PC-9 (cell line): ENCODE data around the gene FAM117A. TPM values are rescaled to one million over a fixed set of nuclear protein-coding genes. Genes with fewer than 3 reads are reported as not detected.

Experiments used
- BruUV-seq: library from RNA; stranded (reverse); fragments of 400-500 nt; replicated peaks from 2 replicates; lab custom pipeline; 2021; lab: Mats Ljungman, UMichigan
- CTCF ChIA-PET: fragments of 300-600 bp; sonication (Branson Sonifier 250); formaldehyde crosslinking; loops from one replicate; lab custom pipeline; 2022; ENCODE audit warnings: antibody characterized with exemption; lab: Charles Lee
- POLR2A ChIA-PET: fragments of 300-600 bp; sonication (Branson Sonifier 250); formaldehyde crosslinking; loops from one replicate; lab custom pipeline; 2022; ENCODE audit warnings: antibody characterized with exemption; ENCODE audit not compliant: unreplicated experiment; lab: Charles Lee
- DNase-seq, 2 experiments: peaks; one replicate each; pipeline versions ENCODE4 v3.0.0 to v3.0.0-alpha.2; 2015 to 2022; ENCODE audit warnings: mixed read lengths in 1 of 2
- H2AFZ ChIP-seq: fragments of 200-600 bp; sonication (generic); 2 replicates; pipeline ENCODE4 v1.8.1; 2017; ENCODE audit warnings: antibody characterized with exemption
- H3F3A ChIP-seq: fragments of 200-600 bp; sonication (generic); 2 replicates; pipeline ENCODE4 v1.8.1; 2017; ENCODE audit warnings: antibody characterized with exemption, mild to moderate bottlenecking, low read depth; ENCODE audit not compliant: insufficient read depth
- H3K27ac ChIP-seq: fragments of 200-600 bp; sonication (generic); 2 replicates; pipeline ENCODE4 v1.6.1; 2016; ENCODE audit warnings: mixed run types
- H3K27me3 ChIP-seq: fragments of 200-600 bp; sonication (generic); 2 replicates; pipeline ENCODE4 v1.6.1; 2016; ENCODE audit warnings: low read depth, mixed run types; ENCODE audit not compliant: insufficient read depth
- H3K36me3 ChIP-seq: fragments of 200-600 bp; sonication (generic); 2 replicates; pipeline ENCODE4 v1.6.1; 2016; ENCODE audit warnings: low read depth, mixed run types
- H3K4me1 ChIP-seq: fragments of 200-600 bp; sonication (generic); replicated peaks from 2 replicates; pipeline ENCODE4 v1.6.1; 2016; ENCODE audit warnings: mixed run types; ENCODE audit not compliant: insufficient read depth
- H3K4me2 ChIP-seq: fragments of 200-600 bp; sonication (generic); 2 replicates; pipeline ENCODE4 v1.6.1; 2017; ENCODE audit warnings: mixed run types
- H3K4me3 ChIP-seq: fragments of 200-600 bp; sonication (generic); 2 replicates; pipeline ENCODE4 v1.6.1; 2016; ENCODE audit warnings: mixed run types
- H3K79me2 ChIP-seq: fragments of 200-600 bp; sonication (generic); 2 replicates; pipeline ENCODE4 v1.6.1; 2017; ENCODE audit warnings: low read depth, mixed run types
- H3K9me2 ChIP-seq: fragments of 200-600 bp; sonication (generic); 2 replicates; pipeline ENCODE4 v1.8.1; 2017; ENCODE audit warnings: mild to moderate bottlenecking; ENCODE audit not compliant: insufficient read depth
- H3K9me3 ChIP-seq: fragments of 200-600 bp; sonication (generic); 2 replicates; pipeline ENCODE4 v1.8.1; 2016; ENCODE audit warnings: low read depth; ENCODE audit not compliant: insufficient read depth
- H4K20me1 ChIP-seq: fragments of 200-600 bp; sonication (generic); 2 replicates; pipeline ENCODE4 v1.8.1; 2017; ENCODE audit not compliant: insufficient read depth
- CTCF ChIP-seq: fragments of 200-600 bp; sonication (generic); conservative IDR thresholded peaks from 2 replicates; pipeline ENCODE4 v1.6.1; 2017; ENCODE audit warnings: mixed run types, antibody characterized with exemption, mild to moderate bottlenecking, moderate library complexity
- EZH2 ChIP-seq: fragments of 200-600 bp; sonication (generic); IDR thresholded peaks from 2 replicates; pipeline ENCODE4 v1.8.0; 2017; ENCODE audit warnings: antibody characterized with exemption, low read depth
- intact Hi-C: fragments of 100-400 bp; cut with micrococcal nuclease; formaldehyde crosslinking; loops from one replicate; pipeline ENCODE4 v1.10.0; 2022; ENCODE audit not compliant: unreplicated experiment
- total RNA-seq: library from RNA; stranded (reverse); gene quantifications from 2 replicates; pipeline ENCODE4 v1.2.3, GENCODE V29; 2021

The FAM117A gene
- total RNA-seq, 1 experiment from 2014 or later = 15.0 TPM

DNA sequence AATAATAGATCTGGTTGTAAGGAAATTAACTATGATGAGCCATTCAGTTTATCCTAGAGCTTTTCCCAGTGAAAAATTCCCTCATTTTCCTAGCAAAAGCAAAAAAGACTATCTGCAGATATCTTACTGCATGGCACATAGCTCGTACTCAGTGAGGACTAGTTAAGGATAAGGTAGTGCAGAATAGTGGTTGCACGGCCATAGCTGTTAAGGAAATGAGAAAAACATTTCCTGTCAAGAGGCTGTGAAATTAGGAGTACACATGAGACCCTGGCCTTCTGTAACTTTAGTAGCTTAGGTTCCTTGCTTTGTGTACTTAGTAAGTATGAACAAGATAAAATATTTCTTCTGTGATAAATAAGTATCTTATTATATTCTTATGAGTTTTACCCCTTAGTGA, 34.8 kb upstream of the FAM117A start:
- H3K79me2 ChIP-seq = peaks cover 42% of the 10 kb centered on the region
- no peaks in the 10 kb centered on the region for H3K9me2 ChIP-seq
- DNase-seq = no peak
- no peak overlapping the region for H2AFZ ChIP-seq
- peaks cover 64% of the 10 kb centered on the region for H3K36me3 ChIP-seq
- H3K27me3 ChIP-seq = no peaks in the 10 kb centered on the region
- no TSS peak for BruUV-seq
- H4K20me1 ChIP-seq = peaks cover 63% of the 10 kb centered on the region
- H3F3A ChIP-seq = peaks cover 16% of the 10 kb centered on the region; the same call in 1 of the 2 replicates
- no peak overlapping the region for H3K4me3 ChIP-seq
- no peak overlapping the region for H3K27ac ChIP-seq
- ChIA-PET CTCF (interaction anchor here (0.5 kb wide), 1 partner anchor 191 kb away, joined by 4 read pairs; no protein-coding TSS in a partner anchor), POLR2A (interaction anchor here (0.6 kb wide), 1 partner anchor 324 kb away, joined by 3 read pairs; no protein-coding TSS in a partner anchor)
- H3K4me2 ChIP-seq = no peak overlapping the region
- intact Hi-C loops = no loop called here
- H3K9me3 ChIP-seq = no peaks in the 10 kb centered on the region
- TF ChIP-seq CTCF (no peak), EZH2 (no peak)
- H3K4me1 ChIP-seq = no peaks in the 10 kb centered on the region

- Histone ChIP-seq H3K9me2 (no peaks in the 10 kb centered on the region), H3K4me3 (no peak overlapping the region), H3K27ac (no peak overlapping the region), H3K27me3 (no peaks in the 10 kb centered on the region), H3K4me1 (no peaks in the 10 kb centered on the region), H4K20me1 (peaks cover 69% of the 10 kb centered on the region), H3F3A (peaks cover 16% of the 10 kb centered on the region; the same call in 1 of the 2 replicates), H2AFZ (no peak overlapping the region), H3K36me3 (peaks cover 68% of the 10 kb centered on the region), H3K4me2 (no peak overlapping the region), H3K79me2 (peaks cover 44% of the 10 kb centered on the region), H3K9me3 (no peaks in the 10 kb centered on the region)
- DNase-seq = no peak
- ChIA-PET CTCF (interaction anchor here (0.5 kb wide), 1 partner anchor 192 kb away, joined by 4 read pairs; no protein-coding TSS in a partner anchor), POLR2A (interaction anchor here (0.6 kb wide), 1 partner anchor 325 kb away, joined by 3 read pairs; no protein-coding TSS in a partner anchor)
- intact Hi-C loops = no loop called here
- TF ChIP-seq EZH2 = no peak
- no peak for TF ChIP-seq CTCF
- BruUV-seq = no TSS peak
Measured at GRCh38 chr17:49798182-49798581, 34.3 kb upstream of the FAM117A start.

DNA sequence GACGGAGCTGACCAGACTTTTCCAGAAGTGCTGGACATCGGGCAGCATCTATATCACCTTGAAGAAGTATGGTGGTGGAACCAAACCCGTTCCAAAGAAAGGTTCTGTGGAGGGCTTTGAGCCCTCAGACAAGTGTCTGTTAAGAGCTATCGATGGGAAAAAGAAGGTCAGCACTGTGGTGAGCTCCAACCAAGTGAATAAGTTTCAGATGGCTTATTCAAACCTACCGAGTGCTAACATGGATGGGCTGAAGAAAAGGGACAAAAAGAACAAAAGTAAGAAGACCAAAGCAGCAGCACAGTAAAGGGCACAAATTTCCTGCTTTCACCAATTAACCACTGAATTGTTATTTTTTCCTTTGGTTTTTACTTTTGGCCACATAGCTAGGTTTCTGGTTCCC, 31.4 kb upstream of the FAM117A start:
- peaks cover 63% of the 10 kb centered on the region for H3K36me3 ChIP-seq
- CTCF ChIA-PET = interaction anchor here (0.7 kb wide), 1 partner anchor 308 kb away, joined by 5 read pairs; no protein-coding TSS in a partner anchor
- POLR2A ChIA-PET = no interaction called here

More for the DNA sequence above, 31.4 kb upstream of the FAM117A start:
- no peaks in the 10 kb centered on the region for H3K9me3 ChIP-seq
- H3K27me3 ChIP-seq = no peaks in the 10 kb centered on the region
- H3K4me2 ChIP-seq = no peak overlapping the region
- H3K4me3 ChIP-seq = no peak overlapping the region
- H2AFZ ChIP-seq = no peak overlapping the region
- H3K79me2 ChIP-seq = peaks cover 58% of the 10 kb centered on the region
- DNase-seq = no peak
- no TSS peak for BruUV-seq
- H3K4me1 ChIP-seq = 0 out of 2 replicates have a peak, but pooled peaks cover 4% of the 10 kb centered on the region
- no peak overlapping the region for H3K27ac ChIP-seq
- peaks cover 69% of the 10 kb centered on the region for H4K20me1 ChIP-seq
- H3F3A ChIP-seq = peaks cover 16% of the 10 kb centered on the region; the same call in 1 of the 2 replicates
- intact Hi-C loops = no loop called here
- no peaks in the 10 kb centered on the region for H3K9me2 ChIP-seq
- TF ChIP-seq EZH2 (no peak), CTCF (no peak)
